Caco-2 (cell line): ENCODE measurements around the gene DPT. TPM values are rescaled to one million over a fixed set of nuclear protein-coding genes. Genes with fewer than 3 reads are reported as not detected.

Experiments used
- BruUV-seq: library from RNA; stranded (reverse); fragments of 400-500 nt; replicated peaks from 2 replicates; lab custom pipeline; 2021; lab: Mats Ljungman, UMichigan
- CTCF ChIA-PET: fragments of 300-600 bp; sonication (Branson Sonifier 250); formaldehyde crosslinking; loops from one replicate; lab custom pipeline; 2022; ENCODE audit warnings: antibody characterized with exemption; lab: Charles Lee
- POLR2A ChIA-PET: fragments of 300-600 bp; sonication (Branson Sonifier 250); formaldehyde crosslinking; loops from one replicate; lab custom pipeline; 2022; ENCODE audit warnings: antibody characterized with exemption; lab: Charles Lee
- DNase-seq, 2 experiments: peaks; one replicate each; pipeline versions ENCODE4 v3.0.0 to v3.0.0-alpha.2; 2020 to 2022
- H3K27me3 ChIP-seq: replicated peaks from 2 replicates; pipeline ENCODE4 v1.6.0; 2011; ENCODE audit warnings: low read length; ENCODE audit not compliant: control insufficient read depth, insufficient read depth
- H3K36me3 ChIP-seq: 2 replicates; pipeline ENCODE4 v1.5.1; 2011; ENCODE audit warnings: low read length; ENCODE audit not compliant: control insufficient read depth, insufficient read depth
- H3K4me1 ChIP-seq: fragments of 250-450 bp; sonication (Bioruptor Pico); 2 replicates; pipeline ENCODE4 v1.5.1; 2020; ENCODE audit warnings: mild to moderate bottlenecking
- H3K4me3 ChIP-seq: 2 replicates; pipeline ENCODE4 v1.5.1; 2011; ENCODE audit warnings: low read depth, mild to moderate bottlenecking, control low read depth, low read length
- H3K9me3 ChIP-seq: fragments of 250-450 bp; sonication (Bioruptor Pico); 2 replicates; pipeline ENCODE4 v1.5.1; 2020; ENCODE audit warnings: mild to moderate bottlenecking, moderate library complexity
- H3K27ac Mint-ChIP-seq: one replicate; pipeline ENCODE4 v1.8.0; 2022; ENCODE audit warnings: mixed read lengths; ENCODE audit not compliant: unreplicated experiment
- H3K27me3 Mint-ChIP-seq: one replicate; pipeline ENCODE4 v1.8.0; 2022; ENCODE audit warnings: mixed read lengths; ENCODE audit not compliant: insufficient read depth, unreplicated experiment
- H3K36me3 Mint-ChIP-seq: one replicate; pipeline ENCODE4 v1.8.0; 2022; ENCODE audit warnings: mild to moderate bottlenecking, mixed read lengths; ENCODE audit not compliant: insufficient read depth, unreplicated experiment
- H3K4me1 Mint-ChIP-seq: one replicate; pipeline ENCODE4 v1.8.0; 2022; ENCODE audit warnings: low read depth, mixed read lengths; ENCODE audit not compliant: unreplicated experiment
- H3K4me3 Mint-ChIP-seq: one replicate; pipeline ENCODE4 v1.8.0; 2022; ENCODE audit warnings: mild to moderate bottlenecking, moderate library complexity, mixed read lengths; ENCODE audit not compliant: unreplicated experiment
- H3K9me3 Mint-ChIP-seq: one replicate; pipeline ENCODE4 v1.8.0; 2022; ENCODE audit warnings: mixed read lengths; ENCODE audit not compliant: unreplicated experiment
- intact Hi-C: fragments of 100-400 bp; cut with micrococcal nuclease; formaldehyde crosslinking; loops from one replicate; pipeline ENCODE4 v1.10.0; 2022; ENCODE audit not compliant: unreplicated experiment
- total RNA-seq: library from RNA; stranded (reverse); gene quantifications from 2 replicates; pipeline ENCODE4 v1.2.3, GENCODE V29; 2022
- TF ChIP-seq, protein P1 (sequence below), 2 experiments: fragments of 200-600 bp in 1 of 2; IDR thresholded peaks; 1 replicate in 1 of 2; 2 replicates in 1 of 2; pipeline versions ENCODE4 v1.5.1 to v1.8.0; 2011 to 2022; ENCODE audit warnings: antibody characterized with exemption in 1 of 2, control low read depth in 1 of 2, inconsistent platforms in 1 of 2, low read depth in 1 of 2, low read length in 1 of 2, mild to moderate bottlenecking in 1 of 2, moderate library complexity in 1 of 2; ENCODE audit not compliant: insufficient read depth in 1 of 2, severe bottlenecking in 1 of 2, unreplicated experiment in 1 of 2

The DPT gene
- total RNA-seq, 1 experiment from 2014 or later: not detected

DNA sequence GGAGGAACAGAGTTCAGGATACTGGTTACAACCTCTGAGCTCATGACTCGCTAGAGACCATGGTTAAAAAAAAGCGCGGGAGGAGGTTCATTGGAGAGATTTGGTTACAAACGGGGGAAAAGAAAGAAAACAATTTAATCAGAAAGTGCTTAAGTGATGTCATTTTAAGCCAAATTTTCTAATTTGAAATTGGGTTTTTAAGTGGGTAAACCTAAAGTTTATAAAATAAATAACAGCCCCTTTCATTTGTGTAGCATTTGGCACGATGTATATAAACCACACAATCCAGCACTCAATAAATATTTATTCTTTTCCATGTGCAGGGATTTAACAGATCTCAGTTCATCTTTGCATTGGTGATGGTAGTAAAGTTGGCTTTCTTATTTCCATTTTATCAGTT, 7.0 kb upstream of the DPT start:
- TF ChIP-seq, protein P1, sequence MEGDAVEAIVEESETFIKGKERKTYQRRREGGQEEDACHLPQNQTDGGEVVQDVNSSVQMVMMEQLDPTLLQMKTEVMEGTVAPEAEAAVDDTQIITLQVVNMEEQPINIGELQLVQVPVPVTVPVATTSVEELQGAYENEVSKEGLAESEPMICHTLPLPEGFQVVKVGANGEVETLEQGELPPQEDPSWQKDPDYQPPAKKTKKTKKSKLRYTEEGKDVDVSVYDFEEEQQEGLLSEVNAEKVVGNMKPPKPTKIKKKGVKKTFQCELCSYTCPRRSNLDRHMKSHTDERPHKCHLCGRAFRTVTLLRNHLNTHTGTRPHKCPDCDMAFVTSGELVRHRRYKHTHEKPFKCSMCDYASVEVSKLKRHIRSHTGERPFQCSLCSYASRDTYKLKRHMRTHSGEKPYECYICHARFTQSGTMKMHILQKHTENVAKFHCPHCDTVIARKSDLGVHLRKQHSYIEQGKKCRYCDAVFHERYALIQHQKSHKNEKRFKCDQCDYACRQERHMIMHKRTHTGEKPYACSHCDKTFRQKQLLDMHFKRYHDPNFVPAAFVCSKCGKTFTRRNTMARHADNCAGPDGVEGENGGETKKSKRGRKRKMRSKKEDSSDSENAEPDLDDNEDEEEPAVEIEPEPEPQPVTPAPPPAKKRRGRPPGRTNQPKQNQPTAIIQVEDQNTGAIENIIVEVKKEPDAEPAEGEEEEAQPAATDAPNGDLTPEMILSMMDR (IDR thresholded peaks at IDR 0.05; ENCODE audit: insufficient read depth in 1 of 2, low read depth in 1 of 2, low read length in 1 of 2, severe bottlenecking in 1 of 2, unreplicated experiment in 1 of 2): no peak
- no peak for DNase-seq
- intact Hi-C loops: loop anchor here (1.0 to 10.0 kb wide), 7 partner anchors 133 to 612 kb away; no protein-coding TSS in a partner anchor
- CTCF ChIA-PET: interaction anchor here (1.0 to 1.4 kb wide), 2 partner anchors 133 to 614 kb away, joined by 3 to 5 read pairs; no protein-coding TSS in a partner anchor
- no peak overlapping the region for H3K4me3 ChIP-seq
- H3K36me3 Mint-ChIP-seq: no peaks in the 10 kb centered on the region
- H3K4me1 Mint-ChIP-seq: peaks cover 9% of the 10 kb centered on the region
- no TSS peak for BruUV-seq
- no peaks in the 10 kb centered on the region for H3K36me3 ChIP-seq
- H3K9me3 ChIP-seq: no peaks in the 10 kb centered on the region
- H3K27me3 ChIP-seq: no peaks in the 10 kb centered on the region
- no peak overlapping the region for H3K4me3 Mint-ChIP-seq
- no peaks in the 10 kb centered on the region for H3K27me3 Mint-ChIP-seq
- H3K4me1 ChIP-seq: no peaks in the 10 kb centered on the region
- POLR2A ChIA-PET: no interaction called here
- H3K9me3 Mint-ChIP-seq: no peaks in the 10 kb centered on the region
- H3K27ac Mint-ChIP-seq: no peak overlapping the region

DNA sequence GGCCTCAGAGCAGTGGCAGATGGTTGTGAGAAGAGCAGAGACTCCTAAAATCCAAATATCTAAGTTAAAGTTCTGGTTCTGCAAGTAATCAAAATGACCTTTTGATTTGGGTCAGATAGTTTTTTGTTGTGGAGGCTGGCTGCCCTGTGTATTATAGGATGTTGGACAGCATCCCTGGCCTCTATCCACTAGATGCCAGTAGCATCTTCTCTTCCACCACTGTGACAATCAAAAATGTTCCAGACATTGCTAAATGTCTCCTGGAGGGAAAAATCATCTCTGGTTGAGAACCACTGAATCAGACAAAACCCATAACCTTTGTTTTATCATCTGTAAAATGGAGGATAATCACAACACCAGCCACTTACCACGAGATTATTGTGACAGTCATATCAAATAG, 5.9 kb upstream of the DPT start:
- Histone ChIP-seq H3K36me3 (no peaks in the 10 kb centered on the region), H3K9me3 (no peaks in the 10 kb centered on the region), H3K27me3 (no peaks in the 10 kb centered on the region), H3K4me3 (no peak overlapping the region), H3K4me1 (no peaks in the 10 kb centered on the region)
- Mint-ChIP-seq H3K27ac (peak overlapping the region; percentile 21), H3K27me3 (no peaks in the 10 kb centered on the region), H3K36me3 (no peaks in the 10 kb centered on the region), H3K4me3 (no peak overlapping the region), H3K9me3 (no peaks in the 10 kb centered on the region), H3K4me1 (peaks cover 9% of the 10 kb centered on the region)
- CTCF ChIA-PET: interaction anchor here (1.0 to 1.4 kb wide), 2 partner anchors 132 to 615 kb away, joined by 3 to 5 read pairs; no protein-coding TSS in a partner anchor
- TF ChIP-seq, protein P1 (IDR thresholded peaks at IDR 0.05; ENCODE audit: insufficient read depth in 1 of 2, low read depth in 1 of 2, low read length in 1 of 2, severe bottlenecking in 1 of 2, unreplicated experiment in 1 of 2): peak; percentile 21 to 34
- peak in 1 of 2 experiments; percentile 13 for DNase-seq
- POLR2A ChIA-PET: no interaction called here
- intact Hi-C loops: loop anchor here (1.0 to 10.0 kb wide), 7 partner anchors 132 to 613 kb away; no protein-coding TSS in a partner anchor
- no TSS peak for BruUV-seq

GRCh38 chr1:168734271-168734670, 5.3 kb upstream of the DPT start:
- Histone ChIP-seq H3K36me3 (no peaks in the 10 kb centered on the region), H3K4me3 (no peak overlapping the region), H3K4me1 (no peaks in the 10 kb centered on the region), H3K9me3 (no peaks in the 10 kb centered on the region), H3K27me3 (no peaks in the 10 kb centered on the region)
- POLR2A ChIA-PET: no interaction called here
- Mint-ChIP-seq H3K4me3 (no peak overlapping the region), H3K4me1 (peaks cover 9% of the 10 kb centered on the region), H3K36me3 (no peaks in the 10 kb centered on the region), H3K27ac (no peak overlapping the region), H3K9me3 (no peaks in the 10 kb centered on the region), H3K27me3 (no peaks in the 10 kb centered on the region)
- CTCF ChIA-PET: no interaction called here
- DNase-seq: no peak
- intact Hi-C loops: loop anchor here (10.0 kb wide), 1 partner anchor 141 kb away; no protein-coding TSS in a partner anchor
- TF ChIP-seq, protein P1 (IDR thresholded peaks at IDR 0.05; ENCODE audit: insufficient read depth in 1 of 2, low read depth in 1 of 2, low read length in 1 of 2, severe bottlenecking in 1 of 2, unreplicated experiment in 1 of 2): no peak
- no TSS peak for BruUV-seq
